Left lung (tissue), 10 donors: ENCODE measurements around the gene FCGBP. TPM values are rescaled to one million over a fixed set of nuclear protein-coding genes. Genes with fewer than 3 reads are reported as not detected.
A peak's percentile ranks its signal among the peaks of the same experiment; 100 is the strongest.
"Not testable (repeated sequence)": the region's sequence is repeated elsewhere in the genome, so short reads cannot be mapped to it uniquely, and the experiment has no call there.

ENCODE experiments used
- ATAC-seq: fragments of 200-7000 bp; cut with Tn5 transposase; one replicate; pipeline ENCODE4 v1.9.1; 2020; ENCODE audit warnings: moderate library complexity
- DNase-seq, 4 donors: peaks; one replicate each; pipeline ENCODE4 v3.0.0-alpha.2; 2013 to 2020
- H3K27ac ChIP-seq, 2 donors: fragments of 200-600 bp; sonication (generic) in 1 of 2; one replicate each; pipeline versions ENCODE4 v1.5.0 to v1.8.0; 2020 to 2021
- H3K27me3 ChIP-seq, 2 donors: fragments of 200-600 bp; sonication (generic) in 1 of 2; one replicate each; pipeline versions ENCODE4 v1.5.0 to v1.8.0; 2020 to 2021
- H3K36me3 ChIP-seq, 2 donors: fragments of 200-600 bp; sonication (generic) in 1 of 2; one replicate each; pipeline versions ENCODE4 v1.5.0 to v1.8.0; 2020 to 2021
- H3K4me1 ChIP-seq, 2 donors: fragments of 200-600 bp; one replicate each; pipeline ENCODE4 v1.8.0; 2021
- H3K4me3 ChIP-seq, 2 donors: fragments of 200-600 bp; sonication (generic) in 1 of 2; one replicate each; pipeline versions ENCODE4 v1.5.0 to v1.8.0; 2020 to 2021; ENCODE audit warnings: mild to moderate bottlenecking in 1 of 2
- H3K9me3 ChIP-seq, 2 donors: fragments of 200-600 bp; sonication (generic) in 1 of 2; one replicate each; pipeline versions ENCODE4 v1.5.0 to v1.8.0; 2020 to 2021
- intact Hi-C, 2 donors: fragments of 100-400 bp; cut with DNase I; formaldehyde crosslinking; loops; one replicate each; pipeline versions ENCODE4 v1.11.2 to v1.14.2; 2022
- polyA plus RNA-seq, 6 donors: library from polyadenylated mRNA; unstranded; fragments of 120-200 nt; gene quantifications; one replicate each; pipeline ENCODE4 v1.2.1, GENCODE V29; 2013; ENCODE audit not compliant: insufficient read length in 6 of 6
- total RNA-seq, 2 donors: library from RNA; stranded (reverse); fragmentation: NEBNext Ultra II Directional; extraction: Animal tissue kit (Norgen Biotek cat#: 25700); gene quantifications; one replicate each; pipeline ENCODE4 v1.2.1, GENCODE V29; 2021
- TF ChIP-seq, protein P1 (sequence below), 2 donors: fragments of 200-600 bp; sonication (generic) in 1 of 2; IDR thresholded peaks; one replicate each; pipeline versions ENCODE4 v1.5.0 to v1.8.0; 2021; ENCODE audit warnings: antibody characterized with exemption in 2 of 2
- donor health status: DM: no; HTN: yes; CAD: no.
- donor health status: DM: no; HTN: no; CAD: no.

The FCGBP gene
- total and polyA plus RNA-seq, 8 donors = 4.4 to 19.7 (median 12.0) TPM

DNA sequence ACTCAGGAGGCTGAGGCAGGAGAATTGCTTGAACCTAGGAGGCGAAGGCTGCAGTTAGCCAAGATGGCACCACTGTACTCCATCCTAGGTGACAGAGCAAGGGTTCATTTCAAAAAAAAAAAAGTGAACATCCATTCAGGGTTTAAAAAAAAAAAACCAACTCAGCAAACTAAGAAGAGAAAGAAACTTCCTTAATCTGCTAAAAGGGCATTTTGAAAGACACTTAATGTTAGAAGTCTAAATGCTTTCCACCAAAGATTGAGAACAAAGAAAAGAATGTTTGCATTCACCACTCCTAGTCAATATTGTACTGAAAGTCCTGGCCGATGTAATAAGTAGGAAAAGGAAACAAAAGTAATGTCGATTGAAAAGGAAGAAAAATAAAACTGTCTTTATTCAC lies 29.5 kb upstream of the FCGBP start:
- H3K36me3 ChIP-seq = no peaks in the 10 kb centered on the region
- H3K4me1 ChIP-seq = no peaks in the 10 kb centered on the region
- TF ChIP-seq, protein P1, sequence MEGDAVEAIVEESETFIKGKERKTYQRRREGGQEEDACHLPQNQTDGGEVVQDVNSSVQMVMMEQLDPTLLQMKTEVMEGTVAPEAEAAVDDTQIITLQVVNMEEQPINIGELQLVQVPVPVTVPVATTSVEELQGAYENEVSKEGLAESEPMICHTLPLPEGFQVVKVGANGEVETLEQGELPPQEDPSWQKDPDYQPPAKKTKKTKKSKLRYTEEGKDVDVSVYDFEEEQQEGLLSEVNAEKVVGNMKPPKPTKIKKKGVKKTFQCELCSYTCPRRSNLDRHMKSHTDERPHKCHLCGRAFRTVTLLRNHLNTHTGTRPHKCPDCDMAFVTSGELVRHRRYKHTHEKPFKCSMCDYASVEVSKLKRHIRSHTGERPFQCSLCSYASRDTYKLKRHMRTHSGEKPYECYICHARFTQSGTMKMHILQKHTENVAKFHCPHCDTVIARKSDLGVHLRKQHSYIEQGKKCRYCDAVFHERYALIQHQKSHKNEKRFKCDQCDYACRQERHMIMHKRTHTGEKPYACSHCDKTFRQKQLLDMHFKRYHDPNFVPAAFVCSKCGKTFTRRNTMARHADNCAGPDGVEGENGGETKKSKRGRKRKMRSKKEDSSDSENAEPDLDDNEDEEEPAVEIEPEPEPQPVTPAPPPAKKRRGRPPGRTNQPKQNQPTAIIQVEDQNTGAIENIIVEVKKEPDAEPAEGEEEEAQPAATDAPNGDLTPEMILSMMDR (IDR thresholded peaks at IDR 0.05) = no peak
- DNase-seq (no peak), ATAC-seq (no peak)
- no peak overlapping the region for H3K27ac ChIP-seq
- H3K9me3 ChIP-seq = no peaks in the 10 kb centered on the region
- intact Hi-C loops = no loop called here
- no peak overlapping the region for H3K4me3 ChIP-seq
- peaks cover 0 to 88% of the 10 kb centered on the region in 2 donors for H3K27me3 ChIP-seq

- DNase-seq, ATAC-seq, H3K9me3 ChIP-seq, H3K4me1 ChIP-seq, intact Hi-C loops, H3K36me3 ChIP-seq, H3K27ac ChIP-seq, H3K4me3 ChIP-seq: not testable (repeated sequence)
- peaks cover 0 to 86% of the 10 kb centered on the region in 2 donors for H3K27me3 ChIP-seq
Measured at GRCh38 chr19:39959407-39959806, 25.0 kb upstream of the FCGBP start.

DNA sequence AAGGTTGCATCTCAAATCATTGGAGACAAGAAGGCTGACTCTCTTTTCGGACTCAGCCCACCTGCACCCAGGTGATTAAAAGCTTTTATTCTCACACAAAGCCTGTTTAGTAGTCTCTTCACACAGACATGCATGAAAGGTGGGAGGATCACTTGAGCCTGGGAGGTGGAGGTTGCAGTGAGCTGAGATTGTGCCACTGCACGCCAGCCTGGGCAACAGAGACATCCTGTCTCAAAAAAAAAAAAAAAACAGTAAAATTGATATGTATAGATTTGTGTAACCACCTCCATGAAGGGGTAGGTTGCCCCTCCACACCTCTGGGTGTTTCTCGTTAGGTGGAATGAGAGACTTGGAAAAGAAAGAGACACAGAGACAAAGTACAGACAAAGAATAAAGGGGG lies 24.5 kb upstream of the FCGBP start:
- H3K36me3 ChIP-seq, DNase-seq, H3K4me1 ChIP-seq, H3K4me3 ChIP-seq, H3K9me3 ChIP-seq, intact Hi-C loops, H3K27ac ChIP-seq, ATAC-seq: not testable (repeated sequence)
- peaks cover 0 to 86% of the 10 kb centered on the region in 2 donors for H3K27me3 ChIP-seq

DNA sequence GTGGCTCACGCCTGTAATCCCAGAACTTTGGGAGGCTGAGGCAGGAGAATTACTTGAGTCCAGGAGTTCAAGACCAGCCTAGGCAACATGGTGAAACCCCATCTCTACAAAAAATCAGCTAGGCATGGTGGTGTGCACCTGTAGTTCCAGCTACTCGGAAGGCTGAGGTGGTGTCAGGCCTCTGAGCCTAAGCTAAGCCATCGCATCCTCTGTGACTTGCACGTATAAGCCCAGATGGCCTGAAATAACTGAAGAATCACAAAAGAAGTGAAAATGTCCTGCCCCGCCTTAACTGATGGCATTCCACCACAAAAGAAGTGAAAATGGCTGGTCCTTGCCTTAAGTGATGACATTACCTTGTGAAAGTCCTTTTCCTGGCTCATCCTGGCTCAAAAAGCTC lies 23.5 kb upstream of the FCGBP start:
- H3K36me3 ChIP-seq, intact Hi-C loops, H3K4me3 ChIP-seq, ATAC-seq, H3K9me3 ChIP-seq, H3K27ac ChIP-seq, DNase-seq: not testable (repeated sequence)
- H3K4me1 ChIP-seq = peaks cover 0 to 11% of the 10 kb centered on the region in 2 donors
- peaks cover 0 to 79% of the 10 kb centered on the region in 2 donors for H3K27me3 ChIP-seq

- Histone ChIP-seq H3K9me3 (no peaks in the 10 kb centered on the region), H3K27ac (no peak overlapping the region), H3K4me1 (peaks cover 0 to 16% of the 10 kb centered on the region in 2 donors), H3K27me3 (peaks cover 0 to 80% of the 10 kb centered on the region in 2 donors), H3K36me3 (no peaks in the 10 kb centered on the region), H3K4me3 (no peak overlapping the region)
- intact Hi-C loops = no loop called here
- ATAC-seq (no peak), DNase-seq (no peak)
- TF ChIP-seq, protein P1 (IDR thresholded peaks at IDR 0.05) = no peak
Measured at GRCh38 chr19:39953915-39954314, 19.5 kb upstream of the FCGBP start.

- H3K4me3 ChIP-seq = no peak overlapping the region
- H3K36me3 ChIP-seq = no peaks in the 10 kb centered on the region
- TF ChIP-seq, protein P1 (IDR thresholded peaks at IDR 0.05) = no peak
- H3K27ac ChIP-seq = no peak overlapping the region
- ATAC-seq = peak; percentile 44
- peaks cover 0 to 16% of the 10 kb centered on the region in 2 donors for H3K4me1 ChIP-seq
- DNase-seq = no peak
- no peaks in the 10 kb centered on the region for H3K9me3 ChIP-seq
- intact Hi-C loops = no loop called here
- H3K27me3 ChIP-seq = peaks cover 0 to 90% of the 10 kb centered on the region in 2 donors
Measured at GRCh38 chr19:39951686-39952085, 17.3 kb upstream of the FCGBP start.

DNA sequence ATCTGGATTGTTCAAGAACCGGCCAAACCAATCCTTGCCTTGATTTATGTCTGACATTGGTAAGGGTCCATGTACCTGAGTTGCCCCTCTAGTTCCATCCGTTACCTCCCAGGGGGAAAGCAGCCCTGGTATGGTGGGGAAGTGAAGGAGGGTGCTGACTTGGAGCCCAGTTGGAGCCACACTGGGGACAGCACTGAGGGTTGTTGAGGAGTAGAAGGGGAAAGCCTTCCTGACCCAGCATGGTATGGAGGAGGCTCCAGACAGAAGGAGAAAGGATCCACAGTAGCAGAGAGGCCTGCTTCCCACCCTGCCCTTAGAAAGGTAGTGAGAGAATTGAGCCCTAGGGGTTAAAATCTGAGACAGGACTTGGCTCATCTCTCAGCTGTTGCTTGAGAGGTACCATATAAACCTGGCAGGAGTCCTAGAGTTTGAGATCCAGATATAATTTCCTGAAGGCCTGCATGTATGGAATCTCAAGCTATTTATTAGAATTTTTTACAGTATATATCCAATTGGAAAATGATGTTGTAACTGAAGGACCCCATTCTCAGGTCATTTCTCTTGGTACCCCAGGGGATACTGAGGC lies 16.7 kb upstream of the FCGBP start:
- H3K27ac ChIP-seq = no peak overlapping the region
- H3K27me3 ChIP-seq = peaks cover 0 to 90% of the 10 kb centered on the region in 2 donors
- no peaks in the 10 kb centered on the region for H3K36me3 ChIP-seq
- H3K9me3 ChIP-seq = no peaks in the 10 kb centered on the region
- ATAC-seq (no peak), DNase-seq (no peak)
- H3K4me1 ChIP-seq = peaks cover 0 to 16% of the 10 kb centered on the region in 2 donors
- TF ChIP-seq, protein P1 (IDR thresholded peaks at IDR 0.05) = no peak
- H3K4me3 ChIP-seq = no peak overlapping the region
- intact Hi-C loops = no loop called here
